OCI-LY3 (cell line): ENCODE data around the gene SMAD7.

Source experiments
- CTCF ChIP-seq: fragments of 200-600, 300-600 bp; sonication (generic); IDR thresholded peaks from 2 replicates; pipeline ENCODE4 v1.5.1; 2014; ENCODE audit warnings: antibody characterized with exemption, low read length, low read depth
- EZH2phosphoT487 ChIP-seq: fragments of 200-600 bp; shearing (Covaris generic); IDR thresholded peaks from 2 replicates; pipeline ENCODE4 v1.6.1; 2018; ENCODE audit warnings: antibody characterized with exemption, mixed run types, low read depth

- TF ChIP-seq CTCF (no peak), EZH2phosphoT487 (no peak)
Observed at GRCh38 chr18:48922801-48923730, 27.7 kb downstream of the SMAD7 start.
